Endothelial cell of umbilical vein (primary cell): Measurements from ENCODE around the gene N4BP2. TPM values are rescaled to one million over a fixed set of nuclear protein-coding genes. Genes with fewer than 3 reads are reported as not detected.

Experiments
- BruUV-seq: library from RNA; stranded (reverse); fragments of 400-500 nt; replicated peaks from 2 replicates; lab custom pipeline; 2021; lab: Mats Ljungman, UMichigan
- CTCF ChIA-PET: fragments of 300-600, 350-600 bp; sonication (Branson Sonifier 250); formaldehyde crosslinking; loops from one replicate; lab custom pipeline; 2021; ENCODE audit warnings: antibody characterized with exemption, inconsistent platforms; lab: Charles Lee
- POLR2A ChIA-PET: fragments of 300-600, 350-600 bp; sonication (Branson Sonifier 250); formaldehyde crosslinking; loops from one replicate; lab custom pipeline; 2021; ENCODE audit warnings: antibody characterized with exemption, inconsistent platforms; lab: Charles Lee
- DNase-seq: peaks from one replicate; pipeline ENCODE4 v3.0.0-alpha.2; 2011; ENCODE audit warnings: low read depth, low spot score
- FAIRE-seq: peaks from 2 replicates; lab custom pipeline; 2011; peaks lifted over from hg19 to GRCh38; lab: Jason Lieb, UNC
- H2AFZ ChIP-seq: 2 replicates; pipeline ENCODE4 v1.6.0; 2012; ENCODE audit warnings: low read depth, low read length, control low read depth, inconsistent platforms
- H3K27ac ChIP-seq: 2 replicates; pipeline ENCODE4 v1.5.1; 2011; ENCODE audit warnings: low read depth, mild to moderate bottlenecking, control low read depth, low read length, moderate library complexity; ENCODE audit not compliant: insufficient read depth
- H3K27me3 ChIP-seq, 2 experiments: 2 replicates each; pipeline versions ENCODE4 v1.6.0 to v1.6.1; 2011; ENCODE audit warnings: low read length in 2 of 2, mixed read lengths in 1 of 2; ENCODE audit not compliant: control insufficient read depth in 2 of 2, insufficient read depth in 2 of 2
- H3K36me3 ChIP-seq, 2 experiments: 2 replicates in 1 of 2; 3 replicates in 1 of 2; pipeline ENCODE4 v1.5.1; 2011; ENCODE audit warnings: low read length in 2 of 2, mild to moderate bottlenecking in 1 of 2, moderate library complexity in 1 of 2; ENCODE audit not compliant: control insufficient read depth in 2 of 2, insufficient read depth in 2 of 2; ENCODE audit errors: extremely low read depth in 1 of 2
- H3K4me1 ChIP-seq: 3 replicates; pipeline ENCODE4 v1.5.1; 2011; ENCODE audit warnings: mild to moderate bottlenecking, low read length; ENCODE audit not compliant: control insufficient read depth, insufficient read depth; ENCODE audit errors: extremely low read depth
- H3K4me2 ChIP-seq: 2 replicates; pipeline ENCODE4 v1.6.1; 2011; ENCODE audit warnings: low read length, control low read depth, mixed read lengths; ENCODE audit not compliant: insufficient read depth
- H3K4me3 ChIP-seq, 3 experiments: fragments of 200-600 bp in 1 of 3; sonication (generic), shearing (Covaris generic) in 1 of 3; replicated peaks in 1 of 3; 2 replicates each; pipeline ENCODE4 v1.5.1; 2011 to 2016; ENCODE audit warnings: control low read depth in 3 of 3, low read length in 3 of 3, mild to moderate bottlenecking in 2 of 3, inconsistent platforms in 1 of 3, low read depth in 1 of 3, moderate library complexity in 1 of 3; ENCODE audit not compliant: insufficient read depth in 1 of 3
- H3K79me2 ChIP-seq: 2 replicates; pipeline ENCODE4 v1.6.0; 2012; ENCODE audit warnings: low read length, inconsistent platforms; ENCODE audit not compliant: control insufficient read depth, insufficient read depth
- H3K9ac ChIP-seq: replicated peaks from 2 replicates; pipeline ENCODE3; 2011; ENCODE audit warnings: low read length, control low read depth; ENCODE audit not compliant: insufficient read depth; ENCODE audit errors: extremely low read depth
- H3K9me1 ChIP-seq: replicated peaks from 3 replicates; pipeline ENCODE4 v1.6.0; 2011; ENCODE audit warnings: mild to moderate bottlenecking, low read length; ENCODE audit not compliant: control insufficient read depth, insufficient read depth; ENCODE audit errors: extremely low read depth
- H3K9me3 ChIP-seq: replicated peaks from 2 replicates; pipeline ENCODE4 v1.5.1; 2012; ENCODE audit warnings: low read length, inconsistent platforms; ENCODE audit not compliant: control insufficient read depth, insufficient read depth
- H4K20me1 ChIP-seq: replicated peaks from 2 replicates; pipeline ENCODE3; 2011; ENCODE audit warnings: mild to moderate bottlenecking, low read length; ENCODE audit not compliant: control insufficient read depth, insufficient read depth; ENCODE audit errors: extremely low read depth
- CTCF ChIP-seq, 2 donors: IDR thresholded peaks; 1 replicate in 1 of 2; 2 replicates in 1 of 2; pipeline ENCODE4 v1.5.1; 2011; ENCODE audit warnings: low read length in 2 of 2, mild to moderate bottlenecking in 2 of 2, moderate library complexity in 2 of 2, control low read depth in 1 of 2, inconsistent platforms in 1 of 2, low read depth in 1 of 2; ENCODE audit not compliant: insufficient read depth in 1 of 2; ENCODE audit errors: extremely low read depth in 1 of 2
- EZH2 ChIP-seq: IDR thresholded peaks from 2 replicates; pipeline ENCODE4 v1.6.1; 2012; ENCODE audit warnings: borderline replicate concordance, low read depth, mild to moderate bottlenecking, moderate library complexity, low read length, inconsistent platforms; ENCODE audit not compliant: severe bottlenecking
- FOS ChIP-seq: IDR thresholded peaks from 2 replicates; pipeline ENCODE4 v1.6.1; 2011; ENCODE audit warnings: mild to moderate bottlenecking, low read length, moderate library complexity, borderline replicate concordance; ENCODE audit not compliant: insufficient read depth
- GATA2 ChIP-seq: IDR thresholded peaks from 2 replicates; pipeline ENCODE4 v1.7.0; 2011; ENCODE audit warnings: low read depth, mild to moderate bottlenecking, moderate library complexity, mixed read lengths, low read length; ENCODE audit not compliant: insufficient read length, insufficient read depth
- JUN ChIP-seq: IDR thresholded peaks from 2 replicates; pipeline ENCODE4 v1.6.1; 2011; ENCODE audit warnings: borderline replicate concordance, low read depth; ENCODE audit not compliant: insufficient read length, insufficient read depth
- MAX ChIP-seq: IDR thresholded peaks from 2 replicates; pipeline ENCODE4 v1.6.1; 2011; ENCODE audit not compliant: insufficient read depth, insufficient read length
- MYC ChIP-seq: IDR thresholded peaks from one replicate; pipeline ENCODE4 v1.6.1; 2011; ENCODE audit warnings: mild to moderate bottlenecking, low read depth, low read length
- POLR2A ChIP-seq: IDR thresholded peaks from 2 replicates; pipeline ENCODE4 v1.6.1; 2012; ENCODE audit warnings: low read depth, mild to moderate bottlenecking, control low read depth, low read length
- POLR2AphosphoS5 ChIP-seq: IDR thresholded peaks from 2 replicates; pipeline ENCODE4 v1.6.1; 2012; ENCODE audit warnings: low read depth, mild to moderate bottlenecking, control low read depth, low read length, moderate library complexity; ENCODE audit not compliant: insufficient read depth
- dilution Hi-C: fragments of 300-500 bp; cut with MboI; formaldehyde crosslinking; loops from one replicate; pipeline ENCODE4 v1.15.0; 2019; ENCODE audit warnings: low sequenced_read_pairs; ENCODE audit not compliant: extremely low pct_ligation_motif_present
- intact Hi-C: fragments of 100-400 bp; cut with micrococcal nuclease; formaldehyde crosslinking; loops from one replicate; pipeline ENCODE4 v1.10.0; 2022
- polyA plus RNA-seq, 4 experiments: library from polyadenylated mRNA; depleted of rRNA in 3 of 4; stranded (reverse) in 3 of 4; unstranded in 1 of 4; fragments of >200 nt; gene quantifications; 2 replicates each; pipeline versions ENCODE4 v1.2.1 to v1.2.3, GENCODE V29; 2011 to 2012; ENCODE audit warnings: missing spikeins in 1 of 4
- total RNA-seq: library from RNA; stranded (reverse); gene quantifications from 2 replicates; pipeline ENCODE4 v1.2.3, GENCODE V29; 2021

N4BP2 gene
- total and polyA plus RNA-seq, 2 donors (not counting 3 experiments of a cell fraction or from before 2014, with no cell fraction given) = 0.87 to 6.9 TPM

DNA sequence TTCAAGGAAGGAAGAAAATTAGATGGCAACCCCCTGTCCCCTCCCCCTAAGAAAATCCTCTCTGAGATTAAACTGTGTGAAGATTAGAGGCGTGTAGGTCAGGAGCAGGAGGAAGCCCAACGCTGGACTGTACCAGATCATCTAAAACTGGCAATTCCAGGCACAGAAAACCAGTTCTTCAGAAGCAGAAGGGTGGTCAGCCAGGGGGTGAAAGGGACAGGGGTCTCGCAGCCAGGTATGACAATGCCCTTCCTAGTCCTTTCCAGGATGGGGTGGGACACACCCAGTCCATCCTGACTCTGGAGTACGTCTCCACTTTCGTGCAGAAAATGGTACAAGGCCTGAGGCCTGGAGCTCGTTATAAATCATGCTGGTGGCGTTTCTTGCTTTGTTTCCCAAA, 136.9 kb downstream of the N4BP2 start:
- H3K27me3 ChIP-seq = no peaks in the 10 kb centered on the region
- peaks cover 4% of the 10 kb centered on the region for H3K4me1 ChIP-seq
- no peak overlapping the region for H2AFZ ChIP-seq
- BruUV-seq = no TSS peak
- FAIRE-seq = no peak
- TF ChIP-seq MYC = no peak
- no peak for TF ChIP-seq CTCF (IDR thresholded peaks at IDR 0.05; ENCODE audit: extremely low read depth in 1 of 2, insufficient read depth in 1 of 2, low read depth in 1 of 2, low read length in 2 of 2)
- TF ChIP-seq EZH2 = no peak
- TF ChIP-seq MAX = no peak
- no peak for TF ChIP-seq POLR2A
- no peak for TF ChIP-seq POLR2AphosphoS5
- no peak for TF ChIP-seq GATA2
- TF ChIP-seq FOS = no peak
- no peak for TF ChIP-seq JUN
- H3K9me3 ChIP-seq = no peaks in the 10 kb centered on the region
- H3K4me3 ChIP-seq = no peak overlapping the region
- no peak overlapping the region for H3K27ac ChIP-seq
- DNase-seq = no peak
- ChIA-PET POLR2A (no interaction called here), CTCF (no interaction called here)
- H3K79me2 ChIP-seq = no peaks in the 10 kb centered on the region
- no peaks in the 10 kb centered on the region for H3K36me3 ChIP-seq
- dilution Hi-C loops = no loop called here
- H3K4me2 ChIP-seq = no peak overlapping the region
- H3K9ac ChIP-seq = no peak overlapping the region
- no peaks in the 10 kb centered on the region for H4K20me1 ChIP-seq
- no peaks in the 10 kb centered on the region for H3K9me1 ChIP-seq
- intact Hi-C loops = no loop called here
